NCI-H69 (cell line): Measurements from ENCODE around the gene CHRNE.
"Not testable (repeated sequence)": the region's sequence is repeated elsewhere in the genome, so short reads cannot be mapped to it uniquely, and the experiment has no call there.

Source experiments
- DNase-seq: peaks from one replicate; lab custom pipeline; 2025; lab: John Stamatoyannopoulos, UW

CHRNE gene

DNA sequence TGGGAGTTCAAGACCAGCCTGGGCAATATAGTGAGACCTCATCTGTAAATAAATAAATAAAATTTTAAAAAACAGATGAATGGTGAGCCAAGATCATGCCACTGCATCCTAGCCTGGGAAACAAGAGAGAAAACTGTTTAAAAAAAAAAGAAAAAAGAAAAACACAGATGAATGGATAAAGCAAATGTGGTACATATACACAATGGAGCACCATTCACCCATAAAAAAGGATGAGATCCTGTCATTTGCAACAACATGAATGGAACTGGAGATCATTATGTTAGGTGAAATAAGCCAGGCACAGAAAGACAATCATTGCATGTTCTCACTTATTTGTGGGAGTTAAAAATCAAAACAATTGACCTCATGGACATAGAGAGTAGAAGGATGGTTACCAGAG is 3.7 kb upstream of the CHRNE start:
- not testable (repeated sequence) for DNase-seq

GRCh38 chr17:4902540-4902939 is 358 bp downstream of the CHRNE start:
- no peak for DNase-seq

DNA sequence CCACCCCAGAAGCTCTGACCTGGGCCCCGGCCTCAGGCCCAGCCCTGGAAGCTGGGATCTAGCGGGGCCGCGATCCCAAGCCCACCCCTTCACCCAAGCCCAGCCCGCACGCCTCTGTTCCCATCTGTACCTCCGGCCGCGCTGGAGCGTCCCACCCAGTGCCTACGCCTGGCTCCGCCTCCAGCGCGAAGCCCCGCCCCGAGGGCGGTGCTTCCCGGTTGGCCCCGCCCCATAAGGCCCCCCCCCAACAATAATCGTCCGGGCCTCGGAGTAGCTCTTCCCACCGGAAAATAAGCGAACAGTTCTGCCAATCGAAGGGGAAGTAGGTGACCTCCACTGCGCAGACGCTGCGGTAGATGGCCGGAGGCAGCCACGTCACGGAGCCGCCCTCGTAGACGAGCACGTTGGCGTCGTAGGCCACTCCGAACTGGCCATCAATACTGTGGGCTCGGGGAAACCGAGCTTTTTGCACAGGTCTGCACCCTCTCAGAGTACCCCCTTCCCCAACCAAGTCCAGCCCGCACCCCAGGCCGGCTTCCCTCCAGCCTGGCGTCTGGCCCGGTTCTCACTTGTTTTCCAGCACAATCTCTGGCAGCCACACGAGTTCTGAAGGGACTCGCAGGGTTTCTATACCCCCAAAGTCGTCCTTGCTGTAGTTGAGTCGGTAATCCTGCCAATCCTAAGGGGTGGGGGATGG is 1.1 kb downstream of the CHRNE start:
- no peak for DNase-seq

- no peak for DNase-seq
These were observed 1.7 kb downstream of the CHRNE start for GRCh38 chr17:4901108-4901647.

DNA sequence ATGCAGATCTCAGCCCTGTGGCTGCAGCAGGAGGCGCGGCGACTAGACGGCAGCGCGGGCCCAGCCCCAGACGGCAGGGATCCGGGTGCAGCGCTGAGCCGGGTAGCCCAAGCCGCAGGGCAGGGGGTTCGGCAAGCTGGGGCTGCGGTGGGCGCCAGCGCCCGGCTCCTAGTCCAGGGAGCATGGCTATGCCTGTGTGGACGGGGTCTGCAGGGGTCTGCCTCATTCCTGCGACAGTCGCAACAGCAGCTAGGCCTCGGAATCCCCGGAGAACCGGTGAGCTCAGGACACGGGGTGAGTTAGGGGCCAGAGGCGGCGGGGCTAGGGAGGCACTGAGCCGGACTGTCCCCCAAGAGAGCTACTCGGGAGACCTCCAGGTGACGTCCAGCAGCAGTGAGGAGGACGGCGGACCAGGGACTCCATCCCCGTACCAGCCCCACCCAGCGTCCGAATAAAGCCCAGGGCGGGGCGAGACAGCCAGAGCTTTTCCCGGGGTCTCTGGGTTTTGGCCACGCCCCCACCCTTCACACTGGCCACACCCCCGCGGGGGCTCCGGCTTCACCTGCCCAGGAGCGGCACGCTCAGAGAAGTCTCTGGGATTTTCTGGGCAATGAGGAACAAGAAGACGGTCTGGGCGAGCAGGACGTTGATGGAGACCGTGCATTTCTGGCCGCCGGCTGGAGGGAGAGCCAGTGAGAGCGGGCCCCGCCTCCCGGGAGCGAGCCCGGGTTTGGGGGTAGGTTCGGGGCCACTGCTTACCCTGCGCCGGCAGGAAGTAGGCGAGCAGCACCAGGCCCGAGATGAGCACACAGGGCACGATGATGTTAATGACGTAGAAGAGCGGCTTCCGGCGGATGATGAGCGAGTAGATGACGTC is 2.4 kb downstream of the CHRNE start:
- DNase-seq, result no peak

- peak; percentile 15 for DNase-seq
These were observed 3.3 kb downstream of the CHRNE start, which contains the start of gene C17orf107 for GRCh38 chr17:4899341-4900230. Gene C17orf107, plus strand, starts transcription at chr17:4899536. Its CDS starts 227 bp downstream, at chr17:4899763.

DNA sequence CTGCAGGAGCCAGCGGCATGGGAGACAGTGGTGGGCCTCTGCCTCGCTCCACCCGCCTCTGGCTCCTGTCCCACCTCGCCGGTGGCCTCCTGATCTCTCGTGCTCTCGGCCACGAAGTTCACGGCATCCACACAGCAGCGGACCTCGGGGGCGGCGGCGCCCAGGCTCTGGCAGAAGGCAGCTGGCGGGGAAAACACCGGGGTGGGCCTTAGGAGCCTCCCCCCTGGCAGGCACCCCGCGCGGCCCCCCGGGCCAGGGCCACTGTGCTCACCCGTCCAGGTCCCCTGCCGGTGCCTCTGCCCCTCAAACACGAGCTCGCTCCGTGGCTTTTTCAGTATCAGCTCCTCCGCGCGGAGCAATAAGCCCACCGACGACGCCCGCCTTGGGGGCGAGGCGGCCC is 4.0 kb downstream of the CHRNE start:
- DNase-seq, result no peak

- no peak for DNase-seq
These were observed 4.5 kb downstream of the CHRNE start for GRCh38 chr17:4898351-4898750.

- DNase-seq, result no peak
These were observed 5.1 kb downstream of the CHRNE start for GRCh38 chr17:4897785-4898184.

- DNase-seq, result no peak
These were observed 5.7 kb downstream of the CHRNE start for GRCh38 chr17:4897198-4897687.

DNA sequence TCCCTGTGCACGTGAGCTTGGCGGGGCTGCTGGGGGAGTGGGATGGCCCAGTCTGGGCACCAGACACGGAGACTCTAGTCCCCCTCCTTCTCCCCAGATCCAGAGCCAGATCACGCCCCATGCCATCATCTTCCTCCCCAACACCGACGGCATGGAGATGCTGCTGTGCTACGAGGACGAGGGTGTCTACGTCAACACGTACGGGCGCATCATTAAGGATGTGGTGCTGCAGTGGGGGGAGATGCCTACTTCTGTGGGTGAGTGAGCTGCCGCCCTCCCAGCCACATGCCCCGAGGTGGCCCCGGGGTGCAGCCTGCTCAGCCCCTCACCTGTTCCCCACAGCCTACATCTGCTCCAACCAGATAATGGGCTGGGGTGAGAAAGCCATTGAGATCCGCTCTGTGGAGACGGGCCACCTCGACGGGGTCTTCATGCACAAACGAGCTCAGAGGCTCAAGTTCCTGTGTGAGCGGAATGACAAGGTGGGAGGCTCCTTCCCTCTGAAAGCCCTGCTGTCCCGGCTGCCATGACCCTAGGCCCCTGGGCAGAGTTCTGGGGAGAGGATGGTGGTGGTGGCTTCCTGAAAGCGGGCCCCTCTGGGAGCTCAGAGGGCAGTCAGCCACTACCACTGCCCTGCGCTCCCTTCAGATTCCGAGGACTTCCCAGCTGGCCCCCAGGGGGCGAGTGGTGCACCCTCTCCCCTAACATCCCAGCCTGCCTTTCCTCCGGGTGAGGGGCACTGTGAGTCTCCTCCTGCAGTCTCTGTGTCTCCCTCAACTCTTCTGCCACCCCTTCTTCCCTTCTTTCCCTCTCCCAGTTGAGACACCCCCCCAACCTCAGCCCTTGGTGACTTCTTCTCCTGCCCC is 6.3 kb downstream of the CHRNE start:
- DNase-seq, result no peak

DNA sequence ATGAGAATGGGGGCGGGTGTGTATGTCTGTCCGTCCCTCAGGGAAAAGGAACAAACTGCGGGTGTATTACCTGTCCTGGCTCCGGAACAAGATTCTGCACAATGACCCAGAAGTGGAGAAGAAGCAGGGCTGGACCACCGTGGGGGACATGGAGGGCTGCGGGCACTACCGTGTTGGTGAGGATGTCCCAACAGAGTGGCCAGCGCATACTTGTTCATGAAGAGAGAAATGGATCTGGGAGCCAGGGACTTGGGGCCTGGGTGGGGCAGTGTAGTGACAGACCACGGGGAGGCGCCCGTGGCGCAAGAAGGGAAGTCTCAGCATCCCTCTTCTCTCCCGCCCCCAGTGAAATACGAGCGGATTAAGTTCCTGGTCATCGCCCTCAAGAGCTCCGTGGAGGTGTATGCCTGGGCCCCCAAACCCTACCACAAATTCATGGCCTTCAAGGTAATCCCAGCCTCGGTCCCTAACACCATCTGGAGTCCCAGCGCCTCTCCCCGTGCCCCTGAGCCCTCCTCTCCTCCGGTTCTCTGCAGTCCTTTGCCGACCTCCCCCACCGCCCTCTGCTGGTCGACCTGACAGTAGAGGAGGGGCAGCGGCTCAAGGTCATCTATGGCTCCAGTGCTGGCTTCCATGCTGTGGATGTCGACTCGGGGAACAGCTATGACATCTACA is 7.1 kb downstream of the CHRNE start:
- DNase-seq, result no peak

GRCh38 chr17:4895121-4895520 is 7.8 kb downstream of the CHRNE start:
- DNase-seq, result no peak

- no peak for DNase-seq
These were observed 9.0 kb downstream of the CHRNE start for GRCh38 chr17:4893721-4894560.

- DNase-seq, result no peak
These were observed 9.6 kb downstream of the CHRNE start for GRCh38 chr17:4893272-4893671.

GRCh38 chr17:4892499-4893221 is 10.2 kb downstream of the CHRNE start:
- DNase-seq, result no peak

- no peak for DNase-seq
These were observed 11.2 kb downstream of the CHRNE start for GRCh38 chr17:4891411-4892410.
